HepG2 (cell line): ENCODE measurements around the gene CPT1B. TPM values are rescaled to one million over a fixed set of nuclear protein-coding genes. Genes with fewer than 3 reads are reported as not detected.

Experiments
- GTF3A ChIP-seq: sonication (generic); formaldehyde crosslinking; conservative IDR thresholded peaks from 2 replicates; pipeline ENCODE4 v1.4.0; 2020; ENCODE audit warnings: mild to moderate bottlenecking, missing genetic modification reagents
- IKZF1 ChIP-seq: fragments of 450-650 bp; IDR thresholded peaks from 2 replicates; pipeline ENCODE4 v1.7.1; 2016
- KDM1A ChIP-seq: IDR thresholded peaks from 2 replicates; pipeline ENCODE4 v1.6.1; 2016; ENCODE audit warnings: missing compliant biosample characterization
- POLR2G ChIP-seq: fragments of 200-400 bp; formaldehyde crosslinking; IDR thresholded peaks from 2 replicates; pipeline ENCODE4 v1.6.1; 2018; ENCODE audit warnings: mild to moderate bottlenecking, low read depth, low read length, moderate library complexity
- SAFB2 ChIP-seq: sonication (generic); formaldehyde crosslinking; IDR thresholded peaks from 2 replicates; pipeline ENCODE4 v1.5.1; 2020; ENCODE audit warnings: missing genetic modification reagents, low read depth, mild to moderate bottlenecking, borderline replicate concordance
- ZBTB20 ChIP-seq: sonication (generic); formaldehyde crosslinking; IDR thresholded peaks from 2 replicates; pipeline ENCODE4 v1.8.1; 2023; ENCODE audit warnings: missing genetic modification reagents, low read depth, mild to moderate bottlenecking, borderline replicate concordance
- ZNF121 ChIP-seq: sonication (generic); formaldehyde crosslinking; IDR thresholded peaks from 2 replicates; pipeline ENCODE4 v1.5.0; 2020; ENCODE audit warnings: mild to moderate bottlenecking, missing genetic modification reagents
- ZNF224 ChIP-seq: sonication (generic); formaldehyde crosslinking; IDR thresholded peaks from 2 replicates; pipeline ENCODE4 v1.5.0; 2020; ENCODE audit warnings: mild to moderate bottlenecking, missing genetic modification reagents
- ZNF343 ChIP-seq: sonication (generic); formaldehyde crosslinking; IDR thresholded peaks from 2 replicates; pipeline ENCODE4 v1.4.0; 2020; ENCODE audit warnings: mild to moderate bottlenecking, missing genetic modification reagents
- ZNF382 ChIP-seq: sonication (generic); formaldehyde crosslinking; IDR thresholded peaks from 2 replicates; pipeline ENCODE4 v1.5.0; 2020; ENCODE audit warnings: missing genetic modification reagents, mild to moderate bottlenecking, borderline replicate concordance
- ZNF468 ChIP-seq: sonication (generic); formaldehyde crosslinking; IDR thresholded peaks from 2 replicates; pipeline ENCODE4 v1.8.0; 2022; ENCODE audit warnings: mild to moderate bottlenecking, moderate library complexity, missing genetic modification reagents
- ZNF572 ChIP-seq: sonication (generic); formaldehyde crosslinking; IDR thresholded peaks from 2 replicates; pipeline ENCODE4 v1.5.1; 2020; ENCODE audit warnings: mild to moderate bottlenecking, missing genetic modification reagents
- ZNF724P ChIP-seq: sonication (generic); formaldehyde crosslinking; IDR thresholded peaks from 2 replicates; pipeline ENCODE4 v1.8.0; 2022; ENCODE audit warnings: missing genetic modification reagents, borderline replicate concordance
- ZSCAN29 ChIP-seq: sonication (generic); formaldehyde crosslinking; conservative IDR thresholded peaks from 2 replicates; pipeline ENCODE4 v1.4.0; 2020; ENCODE audit warnings: mild to moderate bottlenecking, missing genetic modification reagents
- ZZZ3 ChIP-seq: sonication (generic); formaldehyde crosslinking; IDR thresholded peaks from 2 replicates; pipeline ENCODE4 v1.4.0; 2020; ENCODE audit warnings: missing genetic modification reagents, mild to moderate bottlenecking, borderline replicate concordance
- polyA plus RNA-seq, 8 experiments: library from polyadenylated mRNA; depleted of rRNA in 3 of 8; stranded (reverse) in 7 of 8; unstranded in 1 of 8; fragments of >200 nt; fragmentation: Illumina TruSeq in 4 of 8; extraction: Trizol in 4 of 8; gene quantifications; 2 replicates each; pipeline versions ENCODE4 v1.2.1 to v1.2.3, GENCODE V29; 2011 to 2016; ENCODE audit warnings: low read depth in 4 of 8, missing spikeins in 1 of 8, mixed read lengths in 1 of 8; ENCODE audit not compliant: insufficient read depth in 1 of 8
- total RNA-seq, 5 experiments: library from RNA; depleted of rRNA; stranded (reverse); fragments of >200 nt; fragmentation: Illumina TruSeq; extraction: Trizol; gene quantifications; 2 replicates each; pipeline ENCODE4 v1.2.3, GENCODE V29; 2016; ENCODE audit warnings: low read depth in 1 of 5
- TF ChIP-seq, protein P1 (sequence below): sonication (generic); formaldehyde crosslinking; IDR thresholded peaks from one replicate; pipeline ENCODE4 v1.5.1; 2020; ENCODE audit warnings: mild to moderate bottlenecking, missing genetic modification reagents; ENCODE audit errors: not compliant biosample characterization

CPT1B gene
- total and polyA plus RNA-seq, 2 of the 13 experiments (the other 11 are each of a cell fraction or from before 2014, with no cell fraction given), result 9.2 to 19.5 TPM

DNA sequence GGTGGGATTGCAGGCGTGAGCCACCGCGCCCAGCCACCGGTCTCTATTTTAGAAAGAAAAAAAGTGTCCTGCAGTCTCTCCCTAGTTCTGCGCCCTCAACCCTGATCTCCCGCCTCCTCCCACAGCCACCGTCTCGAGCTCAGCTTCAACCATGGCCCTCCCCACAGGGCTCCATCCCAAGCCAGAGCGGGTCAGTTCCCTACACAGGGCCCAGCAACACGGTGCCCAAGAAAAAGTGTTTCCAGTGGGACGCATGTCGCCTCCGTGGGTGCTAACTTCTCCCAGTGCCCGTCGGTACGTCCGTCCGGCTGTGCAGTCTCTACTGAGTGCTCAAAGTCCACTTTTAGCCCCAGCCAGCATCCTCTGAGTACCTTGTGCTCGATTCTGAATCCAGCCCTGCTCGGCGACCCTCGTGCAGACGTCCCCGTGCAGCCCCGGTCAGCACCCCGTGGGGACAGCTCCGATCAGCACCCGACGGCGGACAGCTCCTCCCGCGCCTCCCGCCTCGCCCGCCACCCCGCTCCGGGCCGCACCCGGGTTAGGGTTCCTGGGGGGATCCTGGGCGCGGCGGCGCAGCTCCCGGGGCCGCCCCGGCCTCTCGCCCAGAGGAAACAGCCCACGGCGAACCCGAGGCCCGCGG, 21.7 kb upstream of the CPT1B start (continued):
- peak; percentile 99 for TF ChIP-seq ZNF724P (CRISPR knock-in tag)
- TF ChIP-seq GTF3A (CRISPR knock-in tag), result no peak
- TF ChIP-seq ZNF572 (CRISPR knock-in tag), result no peak
- TF ChIP-seq ZNF224 (CRISPR knock-in tag), result no peak
- TF ChIP-seq KDM1A (CRISPR knock-in tag), result no peak; the same call in 1 of the 2 replicates
- TF ChIP-seq, protein P1, sequence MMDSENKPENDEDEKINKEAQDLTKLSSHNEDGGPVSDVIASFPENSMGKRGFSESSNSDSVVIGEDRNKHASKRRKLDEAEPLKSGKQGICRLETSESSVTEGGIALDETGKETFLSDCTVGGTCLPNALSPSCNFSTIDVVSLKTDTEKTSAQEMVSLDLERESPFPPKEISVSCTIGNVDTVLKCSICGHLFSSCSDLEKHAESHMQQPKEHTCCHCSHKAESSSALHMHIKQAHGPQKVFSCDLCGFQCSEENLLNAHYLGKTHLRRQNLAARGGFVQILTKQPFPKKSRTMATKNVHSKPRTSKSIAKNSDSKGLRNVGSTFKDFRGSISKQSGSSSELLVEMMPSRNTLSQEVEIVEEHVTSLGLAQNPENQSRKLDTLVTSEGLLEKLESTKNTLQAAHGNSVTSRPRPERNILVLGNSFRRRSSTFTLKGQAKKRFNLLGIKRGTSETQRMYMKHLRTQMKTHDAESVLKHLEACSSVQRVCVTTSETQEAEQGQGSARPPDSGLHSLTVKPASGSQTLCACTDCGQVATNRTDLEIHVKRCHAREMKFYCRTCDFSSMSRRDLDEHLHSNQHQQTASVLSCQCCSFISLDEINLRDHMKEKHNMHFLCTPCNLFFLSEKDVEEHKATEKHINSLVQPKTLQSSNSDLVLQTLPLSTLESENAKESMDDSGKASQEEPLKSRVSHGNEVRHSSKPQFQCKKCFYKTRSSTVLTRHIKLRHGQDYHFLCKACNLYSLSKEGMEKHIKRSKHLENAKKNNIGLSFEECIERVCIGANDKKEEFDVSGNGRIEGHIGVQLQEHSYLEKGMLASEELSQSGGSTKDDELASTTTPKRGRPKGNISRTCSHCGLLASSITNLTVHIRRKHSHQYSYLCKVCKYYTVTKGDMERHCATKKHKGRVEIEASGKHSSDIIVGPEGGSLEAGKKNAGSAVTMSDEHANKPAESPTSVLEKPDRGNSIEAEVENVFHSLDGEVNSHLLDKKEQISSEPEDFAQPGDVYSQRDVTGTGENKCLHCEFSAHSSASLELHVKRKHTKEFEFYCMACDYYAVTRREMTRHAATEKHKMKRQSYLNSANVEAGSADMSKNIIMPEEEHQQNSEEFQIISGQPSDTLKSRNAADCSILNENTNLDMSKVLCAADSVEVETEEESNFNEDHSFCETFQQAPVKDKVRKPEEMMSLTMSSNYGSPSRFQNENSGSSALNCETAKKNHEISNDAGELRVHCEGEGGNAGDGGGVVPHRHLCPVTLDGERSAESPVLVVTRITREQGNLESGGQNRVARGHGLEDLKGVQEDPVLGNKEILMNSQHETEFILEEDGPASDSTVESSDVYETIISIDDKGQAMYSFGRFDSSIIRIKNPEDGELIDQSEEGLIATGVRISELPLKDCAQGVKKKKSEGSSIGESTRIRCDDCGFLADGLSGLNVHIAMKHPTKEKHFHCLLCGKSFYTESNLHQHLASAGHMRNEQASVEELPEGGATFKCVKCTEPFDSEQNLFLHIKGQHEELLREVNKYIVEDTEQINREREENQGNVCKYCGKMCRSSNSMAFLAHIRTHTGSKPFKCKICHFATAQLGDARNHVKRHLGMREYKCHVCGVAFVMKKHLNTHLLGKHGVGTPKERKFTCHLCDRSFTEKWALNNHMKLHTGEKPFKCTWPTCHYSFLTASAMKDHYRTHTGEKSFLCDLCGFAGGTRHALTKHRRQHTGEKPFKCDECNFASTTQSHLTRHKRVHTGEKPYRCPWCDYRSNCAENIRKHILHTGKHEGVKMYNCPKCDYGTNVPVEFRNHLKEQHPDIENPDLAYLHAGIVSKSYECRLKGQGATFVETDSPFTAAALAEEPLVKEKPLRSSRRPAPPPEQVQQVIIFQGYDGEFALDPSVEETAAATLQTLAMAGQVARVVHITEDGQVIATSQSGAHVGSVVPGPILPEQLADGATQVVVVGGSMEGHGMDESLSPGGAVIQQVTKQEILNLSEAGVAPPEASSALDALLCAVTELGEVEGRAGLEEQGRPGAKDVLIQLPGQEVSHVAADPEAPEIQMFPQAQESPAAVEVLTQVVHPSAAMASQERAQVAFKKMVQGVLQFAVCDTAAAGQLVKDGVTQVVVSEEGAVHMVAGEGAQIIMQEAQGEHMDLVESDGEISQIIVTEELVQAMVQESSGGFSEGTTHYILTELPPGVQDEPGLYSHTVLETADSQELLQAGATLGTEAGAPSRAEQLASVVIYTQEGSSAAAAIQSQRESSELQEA (CRISPR knock-in tag), result peak; percentile 99
- no peak for TF ChIP-seq IKZF1
- 0 out of 2 replicates have a peak, but pooled peaks have one; percentile 51 for TF ChIP-seq ZNF121 (CRISPR knock-in tag)
- TF ChIP-seq ZNF382 (CRISPR knock-in tag), result no peak
- TF ChIP-seq ZNF468 (CRISPR knock-in tag), result peak; percentile 98; the same call in 1 of the 2 replicates
- no peak for TF ChIP-seq ZSCAN29 (CRISPR knock-in tag)
- TF ChIP-seq ZNF343 (CRISPR knock-in tag), result peak; percentile 77; the same call in 1 of the 2 replicates
- TF ChIP-seq ZZZ3 (CRISPR knock-in tag), result peak; percentile 95
- TF ChIP-seq SAFB2 (CRISPR knock-in tag), result peak; percentile 78
- peak; percentile 99 for TF ChIP-seq ZBTB20 (CRISPR knock-in tag)
- no peak for TF ChIP-seq POLR2G
